NCI-H748 treated with DMSO at 0.1 percent for 48 hours (cell line): ENCODE results near the gene GFRA1.

Source experiments
- DNase-seq: peaks from one replicate; lab custom pipeline; 2025; lab: John Stamatoyannopoulos, UW

GFRA1 gene

DNA sequence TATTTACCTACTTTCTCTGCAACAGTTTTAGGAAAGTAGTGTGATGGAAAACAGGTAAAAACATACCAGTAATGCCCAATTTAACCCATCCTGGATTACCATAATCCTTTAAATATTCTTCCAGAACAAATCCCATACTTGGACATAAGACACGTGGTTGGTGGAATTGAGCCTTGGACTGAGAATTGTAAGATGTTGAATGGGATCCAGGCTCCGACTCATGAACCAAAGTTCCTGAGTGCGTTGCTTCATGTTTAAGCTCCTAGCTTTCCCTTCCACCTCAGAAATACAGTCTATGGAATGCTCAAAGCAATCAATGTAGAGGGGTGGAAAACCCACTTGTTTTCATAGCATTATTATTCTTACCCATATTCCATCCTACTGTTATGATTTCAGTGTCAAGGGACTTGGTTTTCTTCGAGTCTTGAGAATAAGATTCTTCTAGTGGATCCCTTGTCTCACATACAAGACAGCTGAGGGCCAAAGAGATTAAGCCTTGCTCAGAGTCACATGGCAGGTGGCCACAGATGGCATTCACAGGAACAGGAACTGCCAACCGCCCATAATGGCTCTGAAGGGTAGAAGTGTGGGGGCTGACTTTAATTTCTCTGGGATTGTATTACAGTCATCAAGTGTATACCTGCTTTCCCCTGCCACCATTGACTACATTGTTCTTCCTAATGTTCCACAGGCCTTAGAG is 171.2 kb downstream of the GFRA1 start:
- DNase-seq = no peak

DNA sequence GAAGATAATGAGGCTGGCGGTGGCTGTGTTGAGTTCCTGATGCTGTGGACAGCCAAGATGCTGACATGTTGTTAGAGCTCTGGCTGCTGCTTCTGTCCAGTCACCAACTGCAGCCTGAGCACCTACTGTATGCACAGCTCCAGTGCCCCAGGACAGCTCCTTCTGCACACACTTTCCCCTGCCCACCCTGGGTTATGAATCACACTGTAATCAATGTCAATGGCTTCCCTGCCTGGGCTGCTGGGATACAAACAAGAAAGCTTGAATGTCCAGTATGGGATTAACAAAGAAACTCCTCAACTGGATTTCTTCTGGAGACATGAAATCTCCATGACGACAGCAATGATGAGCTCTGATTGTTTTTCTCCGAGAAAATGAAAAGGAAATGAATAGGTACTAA is 172.0 kb downstream of the GFRA1 start:
- no peak for DNase-seq

DNA sequence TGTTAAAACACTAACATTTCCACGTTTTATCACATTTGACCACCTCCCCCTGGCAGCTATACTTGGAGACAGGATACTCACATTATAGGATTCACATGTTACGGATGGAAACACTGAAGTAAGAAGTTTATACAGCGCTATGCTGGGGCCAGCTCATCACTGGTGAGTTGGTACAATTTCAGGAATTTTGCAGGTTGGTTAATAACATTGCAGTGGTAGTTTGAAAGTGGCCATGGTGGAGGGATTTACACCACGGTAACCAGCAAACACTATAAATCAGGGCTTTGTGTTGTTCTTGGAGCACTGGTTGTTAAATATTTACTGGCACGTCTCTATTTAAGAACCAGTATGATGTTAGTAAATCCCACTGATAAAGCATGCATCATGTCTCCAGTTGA is 174.0 kb downstream of the GFRA1 start:
- DNase-seq = no peak

DNA sequence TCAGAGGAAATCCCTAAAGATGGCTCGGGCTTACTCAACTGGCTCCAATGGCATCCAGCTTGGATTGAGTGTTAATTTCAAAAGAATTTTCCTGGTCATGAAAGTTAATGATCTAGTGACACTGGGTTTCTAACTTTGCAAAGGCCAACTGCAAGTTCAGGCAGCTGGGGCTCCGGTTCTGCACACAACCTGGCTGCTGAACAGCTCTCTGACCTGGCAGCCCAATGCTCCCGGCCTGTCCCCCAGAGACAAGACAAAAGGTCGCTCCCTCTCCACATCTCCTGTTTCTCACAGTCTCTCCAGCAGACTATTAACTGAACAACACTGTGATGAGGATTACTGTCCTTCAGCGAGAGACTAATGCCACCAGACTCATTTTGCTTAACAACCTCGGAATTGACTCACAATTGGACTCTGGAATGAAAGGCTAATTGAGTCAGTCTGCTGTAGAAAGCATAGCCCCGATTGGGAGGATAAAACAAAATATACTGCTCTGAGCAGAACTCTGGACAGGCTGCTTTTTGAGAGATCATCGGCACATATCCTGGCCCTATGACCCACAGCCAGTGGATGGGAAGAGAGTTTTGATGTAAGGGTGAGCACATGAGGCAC is 174.5 kb downstream of the GFRA1 start:
- DNase-seq = no peak

DNA sequence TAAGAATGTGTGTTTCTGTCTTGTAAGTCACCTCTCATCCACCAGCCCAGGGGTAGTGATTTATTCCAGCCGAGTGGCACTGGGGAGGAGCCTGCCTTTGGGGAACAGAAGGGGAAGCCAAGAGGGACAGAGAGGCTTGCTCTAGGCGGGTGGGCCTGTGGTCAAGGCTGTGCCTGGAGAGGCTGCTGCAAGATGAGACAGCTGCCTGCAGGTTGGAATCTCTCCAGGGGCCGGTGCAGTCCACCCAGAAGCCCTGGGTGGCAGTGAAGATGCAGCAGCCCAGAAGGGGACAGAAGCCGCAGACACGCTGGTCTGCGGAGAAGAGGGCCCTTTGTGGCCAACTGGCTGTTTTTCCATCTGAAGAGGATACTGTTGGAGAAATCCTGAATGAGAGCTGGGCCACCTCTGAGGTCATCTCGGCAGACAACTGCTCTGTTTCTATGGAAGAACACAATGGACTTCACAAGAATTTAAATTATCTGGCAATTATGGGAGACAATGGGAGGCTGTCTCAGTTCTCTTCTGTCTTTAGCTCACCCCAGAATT is 175.7 kb downstream of the GFRA1 start:
- DNase-seq = no peak

DNA sequence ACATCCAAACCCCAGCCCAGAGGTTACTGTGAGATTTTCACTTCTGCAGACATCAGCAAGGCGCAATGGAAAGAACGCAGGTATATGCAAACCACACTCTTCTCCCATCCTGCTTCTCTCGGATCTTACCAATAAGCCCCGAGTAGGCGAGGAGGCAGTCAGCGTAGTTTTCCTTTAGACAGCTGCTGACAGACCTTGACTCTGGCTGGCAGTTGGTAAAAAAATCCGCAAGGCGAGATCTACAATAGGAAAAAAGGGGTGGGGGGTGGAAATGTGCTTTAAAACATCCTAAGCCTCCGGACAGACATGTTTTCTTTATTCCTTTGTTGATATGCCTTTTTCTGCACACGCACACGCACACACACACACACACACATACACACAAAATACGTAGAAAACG is 176.5 kb downstream of the GFRA1 start:
- no peak for DNase-seq

DNA sequence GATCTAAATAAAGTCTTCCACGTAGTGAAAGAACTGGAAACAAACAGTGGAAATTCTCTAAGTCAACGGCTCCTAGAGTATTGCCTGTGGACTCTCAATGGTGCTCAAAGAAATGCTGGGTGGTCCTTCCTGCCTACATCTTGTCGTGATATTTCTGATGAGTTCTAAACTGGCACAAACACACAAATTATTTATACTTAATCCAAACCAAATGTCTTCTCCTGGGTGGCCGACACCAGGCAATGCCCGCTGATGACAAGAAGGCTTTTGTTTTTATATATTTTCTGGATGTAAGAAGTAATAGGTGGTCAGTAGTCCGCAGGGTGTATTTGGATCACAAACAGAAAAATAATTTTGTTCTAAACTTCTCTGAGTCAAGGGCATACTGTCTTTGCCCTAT is 178.7 kb downstream of the GFRA1 start:
- no peak for DNase-seq

DNA sequence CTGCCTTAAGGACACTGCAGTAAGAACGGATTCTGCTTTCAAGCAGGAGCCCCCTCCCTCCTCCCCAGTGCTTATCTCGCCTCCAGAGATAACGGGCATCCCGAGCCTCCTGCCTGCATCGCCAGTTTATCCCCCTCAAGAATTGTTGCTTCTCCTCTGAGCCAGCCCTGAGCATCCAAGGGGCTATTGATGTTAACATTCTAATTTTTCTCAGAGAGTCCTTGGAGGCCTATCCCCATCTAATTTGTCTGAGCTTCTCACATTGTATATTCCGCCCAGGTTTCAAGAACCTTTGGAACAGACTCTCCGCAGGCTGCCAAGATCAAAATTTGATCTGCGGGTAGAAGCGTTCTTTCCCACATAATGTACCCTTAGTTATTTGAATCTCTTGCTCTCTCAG is 180.0 kb downstream of the GFRA1 start:
- DNase-seq = no peak

DNA sequence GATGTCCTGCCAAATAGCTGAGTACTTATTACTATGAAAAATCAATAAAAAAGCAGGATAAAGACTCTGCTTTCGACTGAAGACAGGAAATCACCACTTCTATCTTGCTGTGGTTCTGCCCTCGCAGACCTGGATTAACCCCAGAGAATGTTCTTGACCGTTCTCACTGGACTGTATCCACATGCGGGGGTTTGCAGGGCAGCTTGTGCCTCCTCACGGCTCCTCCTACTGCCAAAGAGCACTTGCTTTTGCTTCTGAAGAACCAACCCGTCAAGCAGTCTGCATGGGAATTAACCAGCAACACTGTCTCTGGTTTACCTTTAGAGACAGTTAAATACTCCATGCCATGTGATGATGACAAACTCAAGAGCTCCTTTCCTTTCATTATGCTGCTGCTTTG is 184.0 kb downstream of the GFRA1 start:
- no peak for DNase-seq

DNA sequence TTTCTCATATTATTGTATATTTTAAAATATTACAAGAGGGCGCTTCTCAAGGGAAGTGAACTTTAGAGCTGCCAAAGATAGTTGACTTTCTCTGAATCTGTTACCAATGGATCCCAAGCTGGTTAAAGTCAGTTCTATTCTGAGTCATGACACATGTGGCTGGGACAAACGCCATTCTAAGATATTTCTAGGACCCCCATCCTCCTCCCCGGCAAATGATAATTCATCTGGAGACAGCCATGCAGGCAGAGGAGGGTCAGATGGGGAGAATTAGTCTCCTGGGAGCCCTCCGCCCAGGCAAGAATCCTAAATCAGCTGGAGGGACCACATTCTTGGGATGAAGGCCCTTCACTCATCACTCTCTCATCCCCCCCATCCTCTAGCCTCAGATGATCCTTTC is 187.7 kb downstream of the GFRA1 start:
- DNase-seq = no peak

DNA sequence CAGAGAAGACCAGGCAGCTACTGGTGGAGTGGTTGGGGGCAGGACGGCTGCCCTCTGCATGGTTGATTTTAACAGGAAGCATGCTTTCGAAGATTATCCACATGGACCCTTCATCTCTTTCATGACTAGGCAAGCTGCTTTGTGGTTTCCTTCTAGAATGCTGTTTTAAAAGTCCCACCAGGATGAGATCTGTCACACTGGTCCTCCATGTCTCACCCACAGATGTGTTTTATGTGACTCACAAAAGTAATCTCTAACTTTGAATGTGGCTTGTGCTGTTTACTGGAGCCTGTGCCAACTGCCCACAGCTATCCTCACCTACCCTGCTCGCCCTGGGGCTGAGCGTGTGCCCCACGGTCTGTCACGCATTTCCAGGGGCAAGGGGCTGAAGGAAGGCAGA is 188.8 kb downstream of the GFRA1 start:
- DNase-seq = no peak

DNA sequence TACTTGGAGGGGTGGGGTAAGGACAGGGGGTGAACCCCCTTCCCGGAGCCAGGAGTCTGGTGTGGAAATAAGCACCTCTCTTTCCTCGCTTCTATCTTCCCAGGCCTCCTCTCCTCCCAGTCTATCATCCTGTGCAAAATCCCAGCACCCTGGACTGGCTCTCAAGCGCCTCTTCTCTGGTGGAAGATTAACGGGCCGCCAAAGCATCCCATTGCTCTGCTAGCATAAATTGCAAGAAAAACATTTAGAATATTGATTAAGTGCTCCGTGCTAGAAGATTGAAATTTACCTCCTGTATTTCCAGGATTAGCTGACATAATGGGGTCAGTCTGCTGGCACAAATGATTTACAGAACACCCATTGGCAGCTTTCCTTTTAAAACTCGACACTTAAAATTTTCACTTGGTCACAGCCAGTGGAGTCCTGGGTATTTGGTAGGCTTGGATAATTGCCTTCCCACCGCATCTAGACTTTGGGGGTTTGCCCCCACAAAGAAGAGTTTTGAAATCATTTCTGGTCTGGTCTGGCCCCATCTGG is 189.7 kb downstream of the GFRA1 start:
- DNase-seq = no peak

DNA sequence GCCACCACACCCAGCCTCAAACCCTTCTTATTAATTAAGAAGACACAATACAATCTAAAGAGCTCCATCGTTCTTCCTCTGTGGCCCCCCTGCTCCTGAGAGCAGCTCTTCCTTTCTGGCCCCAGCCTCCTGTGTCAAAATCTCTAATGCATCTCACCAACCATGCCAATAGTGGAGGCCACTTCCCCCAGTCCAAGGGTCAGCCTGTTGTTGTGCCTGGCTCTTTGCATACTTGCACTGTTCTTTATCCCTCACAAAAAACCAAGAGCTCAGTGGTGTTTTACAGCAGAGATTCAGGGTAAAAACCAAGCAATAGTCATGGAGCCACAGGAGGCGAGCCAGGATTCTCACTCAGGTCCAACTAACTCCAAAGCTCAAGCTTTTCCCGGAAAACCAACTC is 190.2 kb downstream of the GFRA1 start:
- no peak for DNase-seq

DNA sequence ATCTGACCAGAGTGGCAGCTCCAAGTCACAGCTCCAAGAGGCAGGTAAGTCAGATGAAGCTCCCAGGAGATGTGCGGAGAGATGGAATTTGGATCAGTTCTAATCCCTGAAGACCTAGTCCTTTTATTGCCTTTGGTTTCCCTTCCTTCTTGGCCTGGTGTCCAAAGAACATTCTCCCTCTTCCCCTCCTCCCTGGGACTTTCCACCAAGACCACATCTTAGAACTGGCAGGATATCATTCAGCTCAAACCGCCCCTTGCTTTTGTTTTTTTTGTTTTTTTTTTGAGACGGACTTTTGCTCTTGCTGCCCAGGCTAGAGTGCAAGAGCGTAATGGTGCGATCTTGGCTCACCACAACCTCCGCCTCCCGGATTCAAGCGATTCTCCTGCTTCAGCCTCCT is 190.8 kb downstream of the GFRA1 start:
- no peak for DNase-seq

DNA sequence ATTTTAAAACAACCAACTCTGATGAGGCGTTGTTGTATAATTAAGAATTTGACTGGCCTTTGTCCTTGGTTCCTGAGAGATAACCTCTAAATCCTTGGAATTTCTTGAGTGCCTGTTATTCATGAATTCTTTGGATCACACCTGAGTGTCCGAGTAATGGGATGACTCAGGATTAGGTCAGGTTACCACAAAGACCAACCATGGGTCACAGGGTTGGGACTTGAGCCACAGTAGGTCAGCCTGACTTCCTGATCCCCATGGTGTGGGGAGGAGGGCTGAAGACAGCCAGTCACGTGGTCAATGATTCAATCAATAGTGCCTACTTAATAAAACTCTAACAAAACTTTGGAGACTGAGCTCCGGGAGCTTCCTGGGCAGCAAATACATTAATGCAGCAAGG is 192.5 kb downstream of the GFRA1 start:
- DNase-seq = no peak

DNA sequence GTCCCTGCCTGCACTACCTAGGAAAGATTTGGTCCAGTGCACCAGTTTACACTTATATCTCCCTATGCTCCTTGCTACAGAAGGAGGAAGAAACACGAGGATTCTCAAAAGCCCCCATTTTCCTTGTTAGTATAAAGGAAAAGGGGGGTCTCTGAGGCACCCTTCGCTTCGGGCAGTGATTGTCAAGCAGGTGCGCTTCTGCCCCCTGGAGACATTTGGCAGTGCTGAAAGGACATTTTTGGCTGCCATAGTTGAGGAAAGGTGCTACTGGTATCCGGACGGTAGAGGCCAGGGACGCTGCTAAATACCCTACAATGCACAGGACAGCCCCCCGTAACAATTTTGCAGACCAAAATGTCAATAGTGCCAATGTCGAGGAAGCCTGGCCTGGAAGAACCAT is 193.7 kb downstream of the GFRA1 start:
- DNase-seq = no peak

DNA sequence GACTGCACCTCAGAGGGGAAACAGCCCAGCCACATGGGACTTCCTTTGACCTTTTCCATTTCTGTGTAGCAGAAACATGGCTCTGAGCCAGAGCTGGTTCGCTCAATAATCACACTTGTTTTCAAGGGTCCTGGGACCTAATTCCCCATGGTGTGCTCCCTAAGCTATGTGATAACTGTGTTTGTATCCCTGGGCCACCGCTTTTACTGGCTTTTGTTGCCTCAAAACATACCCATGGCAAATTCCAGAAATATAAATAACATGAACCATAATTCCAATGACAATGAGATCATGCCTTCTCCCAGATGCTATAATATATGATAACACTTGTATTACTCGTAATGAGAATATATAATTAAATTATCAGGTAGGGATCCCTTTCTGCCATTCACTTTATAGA is 196.4 kb downstream of the GFRA1 start:
- no peak for DNase-seq

DNA sequence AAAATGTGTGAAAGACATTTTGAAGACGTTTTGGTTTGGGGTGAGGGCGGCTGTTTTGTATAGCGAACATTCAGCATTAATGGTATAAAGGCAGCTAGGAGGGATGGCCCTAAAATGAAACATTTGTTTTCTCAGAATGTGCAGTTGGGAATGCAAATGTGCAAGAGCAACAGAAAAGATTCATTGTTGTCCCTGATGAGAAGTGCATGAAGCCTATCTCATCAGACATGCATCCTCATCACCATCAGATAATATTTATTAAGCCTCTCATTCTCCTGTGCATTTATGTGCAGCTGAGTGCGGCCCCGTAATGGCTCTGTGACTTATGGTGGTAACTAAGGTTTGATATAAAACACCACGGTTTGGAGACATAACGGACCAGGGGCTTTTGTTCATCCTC is 199.5 kb downstream of the GFRA1 start:
- DNase-seq = no peak

DNA sequence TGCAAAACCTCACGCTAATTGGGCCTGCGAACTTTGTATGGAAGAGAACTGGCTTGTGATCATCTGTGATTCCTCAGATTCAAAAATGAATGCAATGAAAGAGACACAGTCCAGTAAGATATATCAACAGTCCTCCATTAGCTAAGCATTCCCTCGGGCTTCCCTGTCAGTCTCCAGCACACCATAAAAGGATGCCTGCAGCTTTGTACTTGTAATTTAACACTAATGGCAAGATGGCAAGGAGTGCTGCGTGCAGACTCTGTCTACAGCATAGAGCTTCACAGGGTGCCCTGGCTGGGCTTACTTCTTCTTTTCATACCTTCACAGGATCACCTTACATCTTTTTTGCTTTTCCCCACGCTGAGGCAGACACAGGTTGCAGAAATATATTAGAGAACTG is 200.0 kb downstream of the GFRA1 start:
- DNase-seq = no peak

DNA sequence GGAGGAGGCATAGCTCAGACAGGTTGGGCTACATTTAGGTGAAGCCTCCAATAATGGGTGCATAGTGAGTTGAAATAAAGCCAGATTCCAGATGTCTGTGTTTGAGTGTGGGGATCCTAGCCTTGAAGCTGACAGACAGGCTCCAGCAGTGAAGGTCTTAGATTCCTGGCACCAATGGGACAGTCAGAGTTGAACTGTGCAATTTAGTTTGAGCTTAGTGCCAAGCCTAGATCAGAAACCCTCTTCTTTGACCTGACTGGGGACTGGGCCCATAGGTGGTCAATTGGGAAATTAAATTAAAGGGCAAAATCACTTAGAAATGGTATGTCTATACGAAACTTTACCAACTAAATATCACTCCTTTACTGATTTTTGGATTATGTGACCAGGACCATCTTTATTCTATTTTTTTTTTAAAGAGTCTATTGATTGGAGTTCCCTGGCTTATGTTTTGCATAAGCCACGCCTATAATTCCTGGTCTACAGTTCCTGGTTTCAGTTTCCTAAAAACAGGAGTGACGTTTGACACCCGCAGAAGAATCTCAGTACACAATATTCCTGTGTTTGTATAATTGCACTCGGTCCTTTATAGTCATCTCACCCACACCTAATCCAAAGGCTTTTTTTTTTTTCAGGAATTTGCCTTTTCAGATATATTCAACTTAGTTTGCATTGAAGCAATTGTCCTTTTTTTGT is 201.4 kb downstream of the GFRA1 start:
- no peak for DNase-seq

DNA sequence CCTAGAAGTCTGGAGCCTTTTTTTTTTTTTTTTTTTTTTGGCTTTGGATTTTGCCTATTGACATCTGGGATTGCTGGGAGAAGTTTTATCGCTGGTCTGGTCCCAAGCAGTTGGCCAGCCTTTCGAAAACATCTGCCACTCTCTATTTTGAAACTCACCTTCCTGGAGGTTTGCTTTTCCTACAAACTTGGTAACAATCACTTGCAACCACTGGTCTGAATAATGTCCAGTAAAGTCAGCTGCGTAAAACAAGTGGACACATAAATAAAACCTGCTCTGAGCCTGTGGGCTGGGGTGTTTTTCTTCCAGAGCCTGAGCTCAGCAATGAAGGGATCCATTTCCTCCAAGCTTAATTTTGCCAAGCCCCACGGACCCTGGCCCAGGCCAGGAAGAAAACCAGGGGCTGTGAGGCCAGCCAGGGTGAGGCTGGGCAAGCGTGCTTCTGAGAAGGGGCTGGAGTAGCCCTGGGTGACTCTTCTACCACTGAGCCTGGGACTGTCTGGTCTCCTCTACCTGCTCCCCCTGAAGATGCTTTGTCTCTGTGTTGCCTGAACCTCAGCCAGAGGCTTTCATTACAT is 202.2 kb downstream of the GFRA1 start:
- no peak for DNase-seq

DNA sequence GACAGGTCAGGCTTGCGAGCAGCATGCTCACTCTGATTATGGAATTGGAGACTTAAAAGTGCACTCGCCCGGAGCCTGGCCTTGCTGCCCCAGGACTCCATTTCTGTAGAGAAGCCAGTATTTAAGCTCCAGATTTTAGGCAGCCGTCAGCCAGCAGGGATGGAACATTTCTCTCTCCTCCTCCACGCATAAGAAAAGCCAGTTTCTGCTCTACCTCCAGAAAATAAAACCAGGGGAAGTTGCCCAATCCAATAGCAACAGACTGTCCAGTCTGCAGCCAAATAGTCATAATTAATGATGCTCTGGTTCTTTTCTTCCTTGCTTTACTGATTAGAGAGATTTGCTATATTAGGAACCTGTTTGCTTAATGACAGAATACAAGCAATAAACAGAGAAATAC is 203.2 kb downstream of the GFRA1 start:
- DNase-seq = no peak

DNA sequence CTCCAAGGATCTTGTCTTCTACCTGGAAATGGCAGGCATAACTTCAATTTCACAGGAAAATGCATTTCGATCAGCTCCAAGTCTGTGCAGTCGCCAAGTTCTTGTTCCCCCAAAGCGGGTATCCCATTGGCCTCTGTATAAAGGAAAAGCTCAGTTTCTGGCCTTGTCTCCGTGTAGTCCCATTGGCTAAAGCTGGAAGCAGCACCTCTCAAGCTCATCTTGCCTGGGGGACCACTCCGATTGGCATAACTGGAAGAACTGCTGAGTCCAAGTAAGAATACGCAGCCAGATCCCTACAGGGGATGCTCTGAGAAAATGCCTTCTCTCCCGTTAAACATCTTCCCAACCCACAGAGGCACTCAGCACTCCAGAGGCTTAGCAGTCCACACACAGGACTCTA is 205.2 kb downstream of the GFRA1 start:
- no peak for DNase-seq
